ENCODE measurements around the gene TBRG4.

Gene TBRG4

GRCh38 chr7:45073031-45073785 is 38.3 kb downstream of the TBRG4 start:
- no peak for DNase-seq

GRCh38 chr7:45072131-45073030 is 39.1 kb downstream of the TBRG4 start:
- no peak for DNase-seq

- no peak for DNase-seq
Measured at GRCh38 chr7:45071528-45071927, 40.0 kb downstream of the TBRG4 start.

GRCh38 chr7:45070254-45070642 is 41.2 kb downstream of the TBRG4 start:
- peak; percentile 60 for DNase-seq

- DNase-seq: no peak
Measured at GRCh38 chr7:45069444-45070253, 41.8 kb downstream of the TBRG4 start.

- DNase-seq: no peak
Measured at GRCh38 chr7:45068236-45069023, 43.1 kb downstream of the TBRG4 start.

- DNase-seq: no peak
Measured at GRCh38 chr7:45067582-45067981, 43.9 kb downstream of the TBRG4 start.

GRCh38 chr7:45066409-45066808 is 45.1 kb downstream of the TBRG4 start:
- DNase-seq: no peak

GRCh38 chr7:45065031-45065995 is 46.2 kb downstream of the TBRG4 start:
- no peak for DNase-seq

- DNase-seq: no peak
Measured at GRCh38 chr7:45064047-45064725, 47.3 kb downstream of the TBRG4 start.

- DNase-seq: no peak
Measured at GRCh38 chr7:45061806-45062425, 49.6 kb downstream of the TBRG4 start.

GRCh38 chr7:45061352-45061751 is 50.1 kb downstream of the TBRG4 start:
- DNase-seq: no peak

- DNase-seq: no peak
Measured at GRCh38 chr7:45060295-45060694, 51.2 kb downstream of the TBRG4 start.

- DNase-seq: no peak
Measured at GRCh38 chr7:45057878-45058277, 53.6 kb downstream of the TBRG4 start.

- DNase-seq: no peak
Measured at GRCh38 chr7:45055594-45056219, 55.8 kb downstream of the TBRG4 start.

GRCh38 chr7:45055016-45055415 is 56.5 kb downstream of the TBRG4 start:
- DNase-seq: no peak

- no peak for DNase-seq
Measured at GRCh38 chr7:45054442-45054841, 57.1 kb downstream of the TBRG4 start.

GRCh38 chr7:45053941-45054340 is 57.6 kb downstream of the TBRG4 start:
- no peak for DNase-seq

GRCh38 chr7:45053401-45053800 is 58.1 kb downstream of the TBRG4 start:
- no peak for DNase-seq

GRCh38 chr7:45052011-45052410 is 59.5 kb downstream of the TBRG4 start:
- peak; percentile 94 for DNase-seq
